LNCaP clone FGC (cell line): Measurements from ENCODE around the gene TRIP13.
"Not testable (repeated sequence)": the region's sequence is repeated elsewhere in the genome, so short reads cannot be mapped to it uniquely, and the experiment has no call there.

Experiments
- DNase-seq: peaks from one replicate; pipeline ENCODE4 v3.0.0-alpha.2; 2011; ENCODE audit warnings: low read depth
- H3K4me3 ChIP-seq: 2 replicates; pipeline ENCODE4 v1.5.1; 2011; ENCODE audit warnings: mild to moderate bottlenecking, low read depth, low read length, control low read depth
- TF ChIP-seq, protein P1 (sequence below): IDR thresholded peaks from 2 replicates; pipeline ENCODE4 v1.5.1; 2012; ENCODE audit warnings: mild to moderate bottlenecking; ENCODE audit not compliant: control insufficient read depth, insufficient read depth; ENCODE audit errors: extremely low read depth

The TRIP13 gene

DNA sequence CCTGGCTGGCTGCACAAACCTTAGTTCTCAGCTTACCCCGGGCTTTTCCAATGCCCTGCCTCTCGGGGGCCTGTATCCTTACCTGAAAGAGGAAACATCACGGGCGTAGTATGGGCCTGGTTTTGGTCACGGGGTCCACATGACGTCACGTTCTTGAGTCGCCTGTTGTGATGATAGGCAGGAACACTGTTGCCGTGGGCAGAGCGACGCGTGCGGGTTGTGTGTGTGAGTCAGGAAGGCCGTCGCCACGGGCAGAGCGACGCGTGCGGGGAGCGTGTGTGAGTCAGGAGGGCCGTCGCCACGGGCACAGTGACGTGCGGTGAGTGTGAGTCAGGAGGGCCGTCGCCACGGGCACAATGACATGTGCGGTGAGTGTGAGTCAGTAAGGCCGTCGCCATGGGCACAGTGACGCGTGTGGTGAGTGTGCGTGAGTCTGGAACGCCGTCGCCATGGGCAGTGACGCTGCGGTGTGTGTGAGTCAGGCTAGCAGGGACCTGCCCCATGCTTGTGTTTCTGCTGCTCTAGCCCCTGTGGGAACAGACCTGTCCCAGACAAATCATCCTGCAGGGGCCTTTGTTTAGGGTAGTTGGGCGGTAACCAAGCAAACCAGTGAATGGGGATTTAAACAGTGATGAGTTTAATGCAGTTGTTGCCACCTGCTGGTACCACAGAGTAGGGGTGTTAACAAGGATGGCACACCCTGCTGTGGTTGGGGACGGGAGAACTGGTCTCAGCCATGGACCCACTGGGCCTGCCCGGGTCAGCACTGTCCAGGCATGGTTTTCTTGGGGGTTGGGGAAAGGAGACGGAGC, 19.8 kb downstream of the TRIP13 start:
- no peak for DNase-seq
- TF ChIP-seq, protein P1, sequence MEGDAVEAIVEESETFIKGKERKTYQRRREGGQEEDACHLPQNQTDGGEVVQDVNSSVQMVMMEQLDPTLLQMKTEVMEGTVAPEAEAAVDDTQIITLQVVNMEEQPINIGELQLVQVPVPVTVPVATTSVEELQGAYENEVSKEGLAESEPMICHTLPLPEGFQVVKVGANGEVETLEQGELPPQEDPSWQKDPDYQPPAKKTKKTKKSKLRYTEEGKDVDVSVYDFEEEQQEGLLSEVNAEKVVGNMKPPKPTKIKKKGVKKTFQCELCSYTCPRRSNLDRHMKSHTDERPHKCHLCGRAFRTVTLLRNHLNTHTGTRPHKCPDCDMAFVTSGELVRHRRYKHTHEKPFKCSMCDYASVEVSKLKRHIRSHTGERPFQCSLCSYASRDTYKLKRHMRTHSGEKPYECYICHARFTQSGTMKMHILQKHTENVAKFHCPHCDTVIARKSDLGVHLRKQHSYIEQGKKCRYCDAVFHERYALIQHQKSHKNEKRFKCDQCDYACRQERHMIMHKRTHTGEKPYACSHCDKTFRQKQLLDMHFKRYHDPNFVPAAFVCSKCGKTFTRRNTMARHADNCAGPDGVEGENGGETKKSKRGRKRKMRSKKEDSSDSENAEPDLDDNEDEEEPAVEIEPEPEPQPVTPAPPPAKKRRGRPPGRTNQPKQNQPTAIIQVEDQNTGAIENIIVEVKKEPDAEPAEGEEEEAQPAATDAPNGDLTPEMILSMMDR: no peak
- no peak overlapping the region for H3K4me3 ChIP-seq

DNA sequence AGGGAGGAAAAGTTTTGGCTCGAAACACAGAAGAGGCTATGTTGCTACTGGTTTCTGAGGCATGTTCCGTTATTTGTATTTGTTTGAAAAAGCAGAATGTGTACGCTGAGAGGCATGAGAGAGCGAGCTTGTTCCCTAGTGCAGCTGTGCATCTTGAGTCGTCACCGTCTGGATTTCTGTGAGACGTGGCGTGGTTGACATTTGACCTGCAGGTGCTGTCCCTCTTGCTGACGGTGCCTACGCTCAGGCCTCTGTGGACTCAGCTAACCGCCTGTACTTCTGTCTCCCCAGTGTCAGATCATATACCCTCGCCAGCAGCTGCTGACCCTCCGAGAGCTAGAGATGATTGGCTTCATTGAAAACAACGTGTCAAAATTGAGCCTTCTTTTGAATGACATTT, 21.5 kb downstream of the TRIP13 start:
- no peak overlapping the region for H3K4me3 ChIP-seq
- TF ChIP-seq, protein P1: no peak
- DNase-seq: no peak

DNA sequence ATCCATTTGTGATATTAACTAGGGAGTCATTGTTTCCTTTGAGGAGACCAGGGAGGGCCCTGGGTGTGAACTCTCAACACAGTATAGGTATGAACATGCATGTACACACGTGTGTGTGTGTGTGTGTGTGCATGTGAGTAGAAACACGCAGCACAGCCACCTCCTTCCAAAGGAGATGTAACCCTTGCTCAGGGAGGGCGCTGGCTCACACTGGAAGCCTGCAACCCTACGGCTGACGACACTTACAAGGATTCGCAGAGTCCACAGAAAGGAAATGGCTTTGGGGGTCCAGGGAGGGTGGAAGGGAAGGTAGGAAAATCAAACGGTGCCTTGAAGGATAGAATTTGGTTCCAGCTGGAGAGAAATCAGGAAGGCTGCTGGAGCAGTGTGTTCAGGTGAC, 21.9 kb downstream of the TRIP13 start:
- DNase-seq: no peak
- no peak overlapping the region for H3K4me3 ChIP-seq
- TF ChIP-seq, protein P1: no peak

DNA sequence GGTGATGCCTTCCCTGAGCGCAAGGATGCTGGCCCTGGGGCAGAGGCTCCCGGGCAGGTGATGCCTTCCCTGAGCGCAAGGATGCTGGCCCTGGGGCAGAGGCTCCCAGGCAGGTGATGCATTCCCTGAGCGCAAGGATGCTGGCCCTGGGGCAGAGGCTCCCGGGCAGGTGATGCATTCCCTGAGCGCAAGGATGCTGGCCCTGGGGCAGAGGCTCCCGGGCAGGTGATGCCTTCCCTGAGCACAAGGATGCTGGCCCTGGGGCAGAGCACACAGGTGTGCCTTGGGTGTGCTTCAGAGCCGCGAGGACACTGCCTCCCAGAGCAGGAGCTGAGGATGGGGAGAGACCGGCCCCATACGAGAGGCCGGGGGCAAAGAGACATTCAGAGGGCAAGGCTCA, 22.7 kb downstream of the TRIP13 start:
- H3K4me3 ChIP-seq, DNase-seq: not testable (repeated sequence)

DNA sequence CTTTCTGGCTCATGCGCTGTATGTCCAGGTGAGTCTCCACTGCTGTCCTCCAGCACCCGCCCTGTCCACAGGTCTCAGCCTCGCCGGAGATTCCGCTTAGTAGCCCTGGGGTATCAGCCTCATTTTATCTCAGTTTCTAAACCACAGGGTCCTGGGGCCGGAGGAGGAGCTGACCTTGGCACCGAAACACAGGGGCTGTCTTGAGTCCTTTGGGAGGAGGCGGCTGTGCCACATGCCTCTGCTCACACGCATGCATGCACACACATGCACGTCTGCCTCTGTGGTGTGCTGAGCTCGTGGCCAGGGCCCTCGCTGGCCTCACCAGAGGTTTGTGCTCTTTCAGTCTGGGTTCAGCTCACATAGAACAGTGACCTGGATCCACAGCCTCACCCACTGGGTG, 23.3 kb downstream of the TRIP13 start:
- H3K4me3 ChIP-seq: no peak overlapping the region
- TF ChIP-seq, protein P1: no peak
- no peak for DNase-seq

DNA sequence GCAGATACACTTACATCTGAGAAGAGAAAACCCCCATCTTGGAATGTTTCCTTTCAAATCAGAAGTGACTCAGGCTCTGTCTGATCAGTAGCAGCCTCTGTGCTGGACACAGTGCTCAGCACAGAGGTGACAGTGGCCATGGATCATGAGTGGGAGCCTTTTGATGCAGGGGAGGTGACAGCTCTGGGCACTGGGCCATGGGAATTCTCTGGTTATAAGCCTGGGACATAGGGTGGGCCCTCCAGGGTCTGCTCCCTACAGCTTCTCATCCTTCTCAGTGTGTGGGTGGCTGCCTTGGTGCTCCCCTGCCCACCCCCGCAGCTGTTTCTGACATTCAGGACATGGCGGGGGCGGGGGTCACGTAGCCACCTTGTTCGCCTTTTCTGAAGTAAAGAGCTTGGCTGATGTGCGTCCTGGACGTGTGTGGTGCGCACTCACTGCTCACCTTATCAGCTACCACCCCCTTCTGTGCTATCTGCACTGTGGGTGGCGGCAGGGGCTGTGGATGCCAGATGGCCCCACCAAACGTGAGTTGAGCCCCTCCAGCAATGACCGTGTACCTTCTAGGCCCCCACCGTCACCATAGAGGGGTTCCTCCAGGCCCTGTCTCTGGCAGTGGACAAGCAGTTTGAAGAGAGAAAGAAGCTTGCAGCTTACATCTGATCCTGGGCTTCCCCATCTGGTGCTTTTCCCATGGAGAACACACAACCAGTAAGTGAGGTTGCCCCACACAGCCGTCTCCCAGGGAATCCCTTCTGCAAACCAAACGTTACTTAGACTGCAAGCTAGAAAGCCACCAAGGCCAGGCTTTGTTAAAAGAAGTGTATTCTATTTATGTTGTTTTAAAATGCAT, 24.0 kb downstream of the TRIP13 start:
- H3K4me3 ChIP-seq: no peak overlapping the region
- TF ChIP-seq, protein P1: no peak
- no peak for DNase-seq

DNA sequence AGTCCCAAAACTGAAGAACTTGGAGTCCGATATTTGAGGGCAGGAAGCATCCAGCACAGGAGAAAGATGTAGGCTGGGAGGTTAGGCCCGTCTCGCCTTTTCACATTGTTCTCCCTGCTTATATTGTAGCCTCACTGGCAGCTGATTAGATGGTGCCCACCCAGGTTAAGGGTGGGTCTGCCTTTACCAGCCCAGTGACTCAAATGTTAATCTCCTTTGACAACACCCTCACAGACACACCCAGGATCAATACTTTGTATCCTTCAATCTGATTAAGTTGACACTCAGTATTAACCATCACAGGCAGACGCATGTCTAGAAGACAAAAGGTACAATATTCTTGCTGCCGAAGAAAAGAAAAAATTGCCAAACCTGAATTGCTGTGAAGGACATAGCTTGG, 26.0 kb downstream of the TRIP13 start:
- DNase-seq, H3K4me3 ChIP-seq: not testable (repeated sequence)
